GM23338 (cell line): ENCODE data around the gene DRC7. TPM values are rescaled to one million over a fixed set of nuclear protein-coding genes. Genes with fewer than 3 reads are reported as not detected.

ENCODE experiments used
- ATAC-seq: fragments of 200-7000 bp; cut with Tn5 transposase; 3 replicates; pipeline ENCODE4 v1.9.1; 2020
- DNase-seq: peaks from one replicate; pipeline ENCODE4 v3.0.0-alpha.2; 2015; ENCODE audit warnings: low spot score
- H2AFZ ChIP-seq: fragments of 200-600 bp; sonication (generic); 2 replicates; pipeline ENCODE4 v1.8.0; 2016; ENCODE audit warnings: antibody characterized with exemption, mild to moderate bottlenecking, moderate library complexity
- H3F3A ChIP-seq: fragments of 200-600 bp; sonication (generic); replicated peaks from 2 replicates; pipeline ENCODE4 v1.8.0; 2017; ENCODE audit warnings: antibody characterized with exemption, mixed run types, low read depth
- H3K27ac ChIP-seq: fragments of 200-600 bp; sonication (generic); 2 replicates; pipeline ENCODE4 v1.6.1; 2016; ENCODE audit warnings: low read depth
- H3K27me3 ChIP-seq: fragments of 200-600 bp; sonication (generic); 2 replicates; pipeline ENCODE4 v1.8.0; 2016; ENCODE audit warnings: mild to moderate bottlenecking, mixed run types, moderate library complexity; ENCODE audit not compliant: insufficient read depth
- H3K36me3 ChIP-seq: fragments of 200-600 bp; sonication (generic); 2 replicates; pipeline ENCODE4 v1.8.0; 2016; ENCODE audit warnings: mild to moderate bottlenecking; ENCODE audit not compliant: insufficient read depth
- H3K4me1 ChIP-seq: fragments of 200-600 bp; sonication (generic); 2 replicates; pipeline ENCODE4 v1.8.0; 2016; ENCODE audit warnings: mild to moderate bottlenecking, moderate library complexity; ENCODE audit not compliant: insufficient read depth
- H3K4me2 ChIP-seq: fragments of 200-600 bp; sonication (generic); 2 replicates; pipeline ENCODE4 v1.7.1; 2017; ENCODE audit warnings: mixed run types
- H3K4me3 ChIP-seq: fragments of 200-600 bp; sonication (generic); 2 replicates; pipeline ENCODE4 v1.6.1; 2016; ENCODE audit warnings: mixed run types
- H3K79me2 ChIP-seq: fragments of 200-600 bp; sonication (generic); replicated peaks from 2 replicates; pipeline ENCODE4 v1.8.0; 2017; ENCODE audit warnings: mild to moderate bottlenecking; ENCODE audit not compliant: insufficient read depth
- H3K9me2 ChIP-seq: fragments of 200-600 bp; sonication (generic); 2 replicates; pipeline ENCODE4 v1.8.0; 2017; ENCODE audit not compliant: insufficient read depth
- H4K20me1 ChIP-seq: fragments of 200-600 bp; sonication (generic); replicated peaks from 2 replicates; pipeline ENCODE4 v1.8.0; 2017; ENCODE audit warnings: mild to moderate bottlenecking; ENCODE audit not compliant: insufficient read depth
- H3K27ac Mint-ChIP-seq: 2 replicates; pipeline ENCODE4 v1.8.0; 2020; ENCODE audit warnings: inconsistent platforms, mild to moderate bottlenecking, moderate library complexity, mixed read lengths
- H3K27me3 Mint-ChIP-seq: 3 replicates; pipeline ENCODE4 v1.8.0; 2022; ENCODE audit warnings: low read depth, mild to moderate bottlenecking, moderate library complexity, mixed read lengths, inconsistent platforms; ENCODE audit not compliant: insufficient read depth, poor library complexity
- H3K36me3 Mint-ChIP-seq: 3 replicates; pipeline ENCODE4 v1.8.0; 2021; ENCODE audit warnings: low read depth, mild to moderate bottlenecking, inconsistent platforms, moderate library complexity, mixed read lengths
- H3K4me1 Mint-ChIP-seq: 3 replicates; pipeline ENCODE4 v1.8.0; 2020; ENCODE audit warnings: mild to moderate bottlenecking, inconsistent platforms, mixed read lengths
- H3K4me3 Mint-ChIP-seq: 3 replicates; pipeline ENCODE4 v1.8.0; 2021; ENCODE audit warnings: moderate library complexity, mild to moderate bottlenecking, inconsistent platforms, mixed read lengths
- H3K9me3 Mint-ChIP-seq: 3 replicates; pipeline ENCODE4 v1.8.0; 2020; ENCODE audit warnings: moderate library complexity, mild to moderate bottlenecking, inconsistent platforms, mixed read lengths
- CREB1 ChIP-seq: fragments of 250-450 bp; sonication (Bioruptor Pico); IDR thresholded peaks from 2 replicates; pipeline ENCODE4 v1.5.0; 2020; ENCODE audit warnings: low read depth, mild to moderate bottlenecking, moderate library complexity
- ETS1 ChIP-seq: IDR thresholded peaks from 2 replicates; pipeline ENCODE4 v1.6.1; 2016; ENCODE audit warnings: antibody characterized with exemption
- EZH2 ChIP-seq: fragments of 200-600 bp; sonication (generic); IDR thresholded peaks from one replicate; pipeline ENCODE4 v1.8.0; 2017; ENCODE audit warnings: antibody characterized with exemption, mild to moderate bottlenecking, low read depth; ENCODE audit not compliant: unreplicated experiment
- JUNB ChIP-seq: IDR thresholded peaks from one replicate; pipeline ENCODE4 v1.6.1; 2016; ENCODE audit warnings: antibody characterized with exemption; ENCODE audit not compliant: unreplicated experiment
- POLR2AphosphoS5 ChIP-seq: IDR thresholded peaks from 2 replicates; pipeline ENCODE4 v1.6.1; 2016; ENCODE audit warnings: antibody characterized with exemption, low read depth
- STAT1 ChIP-seq: IDR thresholded peaks from one replicate; pipeline ENCODE4 v1.6.1; 2016; ENCODE audit warnings: antibody characterized with exemption; ENCODE audit not compliant: unreplicated experiment
- ZNF114 ChIP-seq: fragments of 250-450 bp; sonication (Bioruptor Pico); IDR thresholded peaks from 2 replicates; pipeline ENCODE4 v1.5.0; 2020; ENCODE audit warnings: mild to moderate bottlenecking, moderate library complexity
- ZNF331 ChIP-seq: fragments of 250-450 bp; sonication (Bioruptor Pico); IDR thresholded peaks from 2 replicates; pipeline ENCODE4 v1.5.0; 2020; ENCODE audit warnings: low read depth, mild to moderate bottlenecking, moderate library complexity
- ZNF462 ChIP-seq: fragments of 250-450 bp; sonication (Bioruptor Pico); IDR thresholded peaks from 2 replicates; pipeline ENCODE4 v1.5.0; 2020; ENCODE audit warnings: mild to moderate bottlenecking, moderate library complexity
- polyA plus RNA-seq: library from polyadenylated mRNA; unstranded; fragments of >200 nt; fragmentation: Nextera tagmentation; extraction: Ambion mirVana; gene quantifications from 2 replicates; pipeline ENCODE4 v1.2.1, GENCODE V29; 2016
- total RNA-seq: library from RNA; depleted of rRNA; stranded (reverse); fragments of >200 nt; shearing (Covaris generic); gene quantifications from 2 replicates; pipeline ENCODE4 v1.2.3, GENCODE V29; 2014

The DRC7 gene
- total and polyA plus RNA-seq, 2 experiments from 2014 or later, result not detected

GRCh38 chr16:57761301-57761700, 66.7 kb downstream of the DRC7 start:
- H4K20me1 ChIP-seq, result no peaks in the 10 kb centered on the region
- no peak overlapping the region for H2AFZ ChIP-seq
- H3K4me3 ChIP-seq, result no peak overlapping the region
- ATAC-seq, result no peak
- no peak overlapping the region for H3K4me3 Mint-ChIP-seq
- no peak overlapping the region for H3K27ac ChIP-seq
- no peaks in the 10 kb centered on the region for H3K79me2 ChIP-seq
- no peak overlapping the region for H3K27ac Mint-ChIP-seq
- peaks cover 34% of the 10 kb centered on the region for H3K4me1 Mint-ChIP-seq
- H3K9me2 ChIP-seq, result no peaks in the 10 kb centered on the region
- H3K36me3 Mint-ChIP-seq, result peaks cover 6% of the 10 kb centered on the region; the same call in 2 of the 3 replicates
- H3K4me1 ChIP-seq, result no peaks in the 10 kb centered on the region; the same call in 1 of the 2 replicates
- no peak for DNase-seq
- H3K4me2 ChIP-seq, result no peak overlapping the region
- no peaks in the 10 kb centered on the region for H3K36me3 ChIP-seq
- H3K9me3 Mint-ChIP-seq, result no peaks in the 10 kb centered on the region
- peaks cover 23% of the 10 kb centered on the region for H3K27me3 Mint-ChIP-seq
- no peaks in the 10 kb centered on the region for H3F3A ChIP-seq
- TF ChIP-seq ZNF462 (CRISPR knock-in tag) (no peak), ZNF331 (CRISPR knock-in tag) (no peak), CREB1 (CRISPR knock-in tag) (no peak), POLR2AphosphoS5 (no peak), ZNF114 (no peak), ETS1 (no peak), EZH2 (no peak), JUNB (no peak), STAT1 (no peak)
- H3K27me3 ChIP-seq, result no peaks in the 10 kb centered on the region
